ENCODE data around the gene BCOR. TPM values are rescaled to one million over a fixed set of nuclear protein-coding genes. Genes with fewer than 3 reads are reported as not detected.

Gene BCOR
- total RNA-seq, 1 experiment from 2014 or later = 17.5 TPM

DNA sequence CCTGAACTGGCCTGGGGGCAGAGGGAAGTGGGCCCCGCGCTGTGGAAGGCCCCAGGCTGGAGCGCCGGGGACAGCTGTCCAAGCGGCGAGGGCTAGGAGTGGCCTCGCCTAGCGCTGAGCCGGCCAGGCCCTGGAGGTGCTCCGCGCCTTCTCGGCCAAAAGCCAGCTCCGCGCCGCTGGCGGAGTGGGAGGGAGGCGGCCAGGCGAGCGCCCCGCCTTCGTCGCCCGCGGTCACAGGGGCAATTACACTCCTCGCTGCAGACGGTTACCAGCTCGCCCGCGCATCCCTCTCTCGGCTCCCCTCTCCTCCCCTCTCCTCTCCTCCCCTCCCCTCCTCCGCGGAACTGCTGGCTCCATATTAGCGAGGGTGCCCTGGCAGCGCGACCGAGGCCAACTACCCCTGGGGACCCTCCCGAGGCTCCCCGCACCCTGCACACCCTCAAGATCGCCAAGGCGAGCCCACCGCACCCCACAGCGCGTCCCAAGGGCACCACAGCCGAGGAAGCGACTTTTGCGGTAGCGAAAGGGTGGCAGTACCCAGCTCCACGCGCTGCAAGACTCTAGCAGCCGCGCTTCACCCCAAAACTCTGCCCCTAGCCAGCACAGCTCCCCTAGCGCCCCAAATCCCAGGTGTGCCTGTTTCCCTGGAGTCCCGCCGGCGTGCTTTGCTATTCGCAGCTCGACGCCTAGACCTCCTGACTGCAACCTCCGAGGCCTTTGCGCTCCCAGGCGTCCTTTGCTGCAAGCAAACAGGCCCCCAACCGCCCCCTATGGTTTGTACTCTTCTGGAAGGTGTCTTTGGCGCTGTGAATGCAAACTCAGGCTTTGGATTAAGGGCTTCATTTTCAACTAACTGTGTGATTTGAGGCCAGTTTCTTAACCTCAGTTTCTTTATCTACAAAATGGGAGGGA lies 91.4 kb downstream of the BCOR start:
- DNase-seq (ENCODE audit: low read depth) = no peak

GRCh38 chrX:40005292-40006011 lies 92.3 kb downstream of the BCOR start:
- DNase-seq (ENCODE audit: low read depth) = no peak

- DNase-seq (ENCODE audit: low read depth) = no peak
These were observed 92.9 kb downstream of the BCOR start for GRCh38 chrX:40004921-40005291.

DNA sequence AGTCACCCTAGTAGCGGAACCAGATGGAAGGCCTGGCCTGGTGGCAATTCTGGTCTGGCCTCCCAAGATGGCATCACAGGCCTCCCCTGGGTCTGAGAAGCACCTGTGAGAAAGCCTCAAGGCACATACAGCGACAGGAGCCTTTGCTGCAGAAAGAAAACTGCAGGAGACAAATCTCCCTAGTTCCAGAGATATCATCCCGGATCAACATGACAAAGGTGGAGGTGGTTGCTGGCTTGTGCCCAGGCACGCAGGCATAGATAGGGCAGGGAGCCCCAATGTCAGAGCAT lies 93.6 kb downstream of the BCOR start:
- DNase-seq (ENCODE audit: low read depth) = no peak

DNA sequence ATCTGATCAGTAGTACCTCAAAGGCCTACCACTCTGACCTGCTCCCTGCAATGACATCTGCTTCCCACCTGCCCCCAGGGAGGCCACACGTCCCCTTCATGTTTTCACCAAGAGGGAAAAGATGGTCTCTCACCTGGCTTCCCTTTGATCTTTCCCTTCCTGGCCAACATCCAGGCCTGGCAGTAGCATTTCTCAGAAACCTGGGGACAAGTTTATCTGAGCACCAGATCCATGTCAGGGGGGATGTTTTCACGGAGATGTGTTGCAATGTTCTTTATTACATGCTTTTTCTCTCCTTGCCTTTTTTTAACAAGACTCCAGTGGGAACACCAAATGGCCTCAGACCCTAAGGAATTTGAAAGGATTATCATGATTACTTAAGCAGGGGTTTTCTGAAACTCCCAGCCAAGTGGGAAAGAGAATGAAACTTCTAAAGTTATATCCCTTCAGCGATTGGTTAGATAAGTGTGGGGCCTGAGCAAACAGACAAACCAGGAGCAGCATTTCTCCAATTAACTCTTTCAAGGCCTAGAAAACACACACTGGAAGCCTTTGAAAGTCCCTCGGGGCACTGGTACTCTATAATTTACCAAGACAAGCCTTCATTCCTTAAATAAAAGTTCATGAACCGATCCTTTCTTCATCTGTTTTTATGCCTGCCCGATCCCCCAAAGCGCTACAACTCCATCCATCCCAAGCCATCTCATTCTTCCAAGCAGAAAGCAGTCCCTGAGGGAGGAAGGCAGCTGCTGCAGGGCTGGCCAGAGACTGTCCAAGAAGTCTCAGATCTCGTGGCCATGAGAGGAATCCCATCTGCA lies 94.1 kb downstream of the BCOR start:
- no peak for DNase-seq (ENCODE audit: low read depth)

DNA sequence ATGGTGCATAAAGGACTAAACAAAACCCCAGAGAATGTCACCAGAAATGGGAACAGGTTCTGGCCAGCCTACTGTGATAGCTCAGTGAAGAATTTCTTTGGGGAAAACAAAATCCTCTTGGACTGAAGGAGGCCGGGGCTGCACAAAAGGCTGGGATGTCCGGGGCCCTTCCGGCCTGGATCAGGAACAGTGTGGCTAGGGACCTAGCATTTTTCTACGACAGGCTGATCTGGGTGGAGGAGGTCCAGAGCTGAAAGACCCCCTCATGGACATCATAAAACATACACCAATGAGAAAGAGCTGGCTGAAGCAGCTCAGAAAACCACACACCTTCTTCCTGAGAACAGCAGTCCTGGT lies 94.7 kb downstream of the BCOR start:
- no peak for DNase-seq (ENCODE audit: low read depth)

Measured in HT1080 (cell line).